Measurements from ENCODE around the gene RABEP2.

RABEP2 gene

DNA sequence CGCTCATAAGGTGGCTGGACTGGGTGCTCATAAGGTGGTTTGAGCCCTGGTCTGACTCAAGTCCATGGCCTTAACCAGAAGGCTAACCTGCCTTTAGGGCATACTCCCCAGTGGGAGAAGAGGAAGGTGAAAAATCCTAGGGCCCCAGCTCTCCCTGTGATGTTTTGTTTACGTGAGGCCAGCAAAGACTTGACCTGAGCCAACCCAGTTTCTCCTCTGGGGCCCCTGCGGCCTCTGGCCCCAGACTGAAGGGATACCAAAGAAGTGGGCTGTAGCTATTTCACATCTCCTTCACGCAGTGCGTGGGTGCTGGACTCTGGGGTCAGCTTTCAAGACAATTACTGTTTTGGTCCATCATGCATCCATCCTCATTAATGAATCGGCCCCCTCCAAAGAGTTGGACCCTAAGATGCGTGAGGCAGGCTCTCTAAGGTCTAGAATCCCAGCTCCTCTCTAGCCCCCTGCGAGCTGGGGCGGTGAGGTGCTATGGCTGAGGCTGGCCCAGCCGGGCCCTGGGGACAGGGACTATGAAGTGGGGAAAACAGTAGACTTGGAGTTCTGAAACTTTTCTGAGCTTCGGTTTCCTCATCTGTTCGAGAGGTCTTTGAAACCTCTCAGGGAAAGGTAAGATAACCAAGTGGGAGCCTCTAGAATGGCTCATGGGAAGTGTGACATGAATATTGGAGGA lies 59.9 kb downstream of the RABEP2 start:
- Histone ChIP-seq H3K4me3 (ENCODE audit: low read length) (peak overlapping the region; percentile 100), H3K4me1 (ENCODE audit: control insufficient read depth, insufficient read depth, low read length) (peaks cover 15% of the 10 kb centered on the region), H3K9me3 (ENCODE audit: control insufficient read depth, low read length) (no peaks in the 10 kb centered on the region), H3K9ac (ENCODE audit: low read length) (peak overlapping the region; percentile 100), H3K27me3 (replicated peaks; ENCODE audit: control insufficient read depth, insufficient read depth, low read length) (no peaks in the 10 kb centered on the region), H3K36me3 (ENCODE audit: control insufficient read depth, insufficient read depth, low read length, severe bottlenecking) (peaks cover 31% of the 10 kb centered on the region)
- no peak for DNase-seq (ENCODE audit: low read depth)

DNA sequence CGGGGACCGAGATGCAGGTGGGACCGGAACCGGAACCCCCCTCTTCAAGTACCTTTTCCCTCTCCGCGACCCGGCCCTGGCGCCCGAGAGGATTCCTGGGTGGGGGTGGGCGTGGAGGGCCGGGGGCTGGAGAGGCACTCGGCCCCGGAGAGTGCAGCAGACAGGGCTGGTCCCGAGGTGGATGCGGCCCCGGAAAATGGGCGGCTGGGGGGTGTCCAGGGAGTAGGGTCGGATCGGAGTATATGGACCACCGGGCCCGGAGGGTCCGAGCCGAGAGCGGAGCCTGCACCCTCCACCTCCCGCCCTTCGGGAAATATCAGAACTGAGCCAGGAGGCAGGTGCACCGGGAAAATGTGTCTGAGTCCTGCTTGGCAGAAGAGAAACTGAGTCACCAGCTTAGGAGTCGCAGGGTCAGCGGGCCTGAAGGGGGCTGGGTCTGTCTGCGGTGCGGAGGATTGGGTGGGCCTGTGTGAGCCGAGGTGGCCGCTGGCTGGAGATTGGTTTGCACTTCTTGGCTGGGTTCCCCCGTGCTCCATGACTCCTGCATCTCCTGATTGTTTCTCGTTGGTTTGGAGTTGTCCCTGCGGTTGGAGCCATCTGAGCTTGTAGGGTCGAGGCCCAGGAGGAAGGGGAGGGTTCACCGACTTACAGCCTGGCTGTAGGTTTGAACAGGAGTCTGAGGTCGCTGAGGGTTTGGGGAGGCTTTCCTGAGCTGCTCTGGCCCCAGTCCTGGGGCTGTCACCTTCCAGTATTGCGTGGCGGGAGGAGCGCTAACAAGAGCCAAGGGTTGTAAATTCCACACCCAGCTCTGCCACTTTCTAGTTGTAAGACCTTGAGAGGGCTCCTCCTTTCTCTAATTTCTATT lies 60.9 kb downstream of the RABEP2 start:
- peak overlapping the region; percentile 100 for H3K4me3 ChIP-seq (ENCODE audit: low read length)
- H3K36me3 ChIP-seq (ENCODE audit: control insufficient read depth, insufficient read depth, low read length, severe bottlenecking): peaks cover 21% of the 10 kb centered on the region
- peaks cover 17% of the 10 kb centered on the region for H3K4me1 ChIP-seq (ENCODE audit: control insufficient read depth, insufficient read depth, low read length)
- no peaks in the 10 kb centered on the region for H3K9me3 ChIP-seq (ENCODE audit: control insufficient read depth, low read length)
- peak overlapping the region; percentile 100 for H3K9ac ChIP-seq (ENCODE audit: low read length)
- H3K27me3 ChIP-seq (replicated peaks; ENCODE audit: control insufficient read depth, insufficient read depth, low read length): no peaks in the 10 kb centered on the region
- peak; percentile 66 for DNase-seq (ENCODE audit: low read depth)

DNA sequence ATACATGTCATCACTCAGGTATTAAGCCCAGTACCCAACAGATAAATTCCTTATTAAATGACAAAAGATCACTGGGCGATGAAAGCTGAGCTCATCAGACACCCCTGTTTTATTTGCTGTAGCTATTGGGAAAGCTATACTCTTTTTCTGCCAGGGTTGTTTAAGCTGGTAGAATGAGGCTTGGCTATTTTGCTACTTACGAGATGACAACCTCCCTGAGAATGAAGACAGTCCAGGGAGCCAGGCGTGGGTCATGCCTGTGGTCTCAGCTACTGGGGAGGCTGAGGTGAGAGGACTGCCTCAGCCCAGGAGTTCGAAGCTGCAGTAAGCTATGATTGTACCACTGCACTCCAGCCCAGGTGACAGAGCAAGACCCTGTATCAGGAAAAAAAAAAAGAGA lies 65.7 kb downstream of the RABEP2 start:
- Histone ChIP-seq H3K9ac (ENCODE audit: low read length) (no peak overlapping the region), H3K4me1 (ENCODE audit: control insufficient read depth, insufficient read depth, low read length) (peaks cover 13% of the 10 kb centered on the region), H3K4me3 (ENCODE audit: low read length) (no peak overlapping the region), H3K9me3 (ENCODE audit: control insufficient read depth, low read length) (no peaks in the 10 kb centered on the region), H3K36me3 (ENCODE audit: control insufficient read depth, insufficient read depth, low read length, severe bottlenecking) (no peaks in the 10 kb centered on the region), H3K27me3 (replicated peaks; ENCODE audit: control insufficient read depth, insufficient read depth, low read length) (no peaks in the 10 kb centered on the region)
- DNase-seq (ENCODE audit: low read depth): no peak

DNA sequence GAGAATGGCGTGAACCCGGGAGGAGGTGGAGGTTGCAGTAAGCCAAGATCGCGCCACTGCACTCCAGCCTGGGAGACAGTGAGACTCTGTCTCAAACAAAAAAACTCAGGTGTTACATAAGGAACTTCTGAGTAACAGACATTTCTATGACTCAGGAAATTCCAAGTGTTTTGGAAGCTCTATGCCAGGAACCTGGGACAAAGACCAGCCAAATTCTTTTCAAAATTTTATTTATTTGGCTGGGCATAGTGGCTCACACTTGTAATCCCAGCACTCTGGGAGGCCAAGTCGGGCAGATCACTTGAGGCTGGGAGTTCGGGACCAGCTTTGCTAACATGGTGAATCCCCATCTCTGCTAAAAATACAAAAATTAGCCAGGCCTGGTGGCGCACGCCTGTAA lies 66.6 kb downstream of the RABEP2 start:
- Histone ChIP-seq H3K27me3 (replicated peaks; ENCODE audit: control insufficient read depth, insufficient read depth, low read length) (no peaks in the 10 kb centered on the region), H3K4me1 (ENCODE audit: control insufficient read depth, insufficient read depth, low read length) (peaks cover 12% of the 10 kb centered on the region), H3K36me3 (ENCODE audit: control insufficient read depth, insufficient read depth, low read length, severe bottlenecking) (no peaks in the 10 kb centered on the region), H3K9ac (ENCODE audit: low read length) (no peak overlapping the region), H3K9me3 (ENCODE audit: control insufficient read depth, low read length) (no peaks in the 10 kb centered on the region), H3K4me3 (ENCODE audit: low read length) (no peak overlapping the region)
- no peak for DNase-seq (ENCODE audit: low read depth)

All from adipocyte (in vitro differentiated cells).